K562 (cell line): ENCODE results near the gene UBFD1. TPM values are rescaled to one million over a fixed set of nuclear protein-coding genes. Genes with fewer than 3 reads are reported as not detected.

Source experiments
- BCL6 ChIP-seq: fragments of 250-450 bp; sonication (Bioruptor Pico); IDR thresholded peaks from 2 replicates; pipeline ENCODE4 v1.4.0; 2020
- E2F3 ChIP-seq: fragments of 250-450 bp; sonication (Bioruptor Pico); IDR thresholded peaks from 2 replicates; pipeline ENCODE4 v1.4.0; 2020; ENCODE audit warnings: mild to moderate bottlenecking
- ETV1 ChIP-seq: fragments of 450-650 bp; conservative IDR thresholded peaks from 2 replicates; pipeline ENCODE4 v1.6.1; 2016; ENCODE audit warnings: missing genetic modification characterization, control low read depth, low read depth, missing compliant biosample characterization
- ILK ChIP-seq: fragments of 450-650 bp; IDR thresholded peaks from 2 replicates; pipeline ENCODE4 v1.6.1; 2016; ENCODE audit warnings: missing genetic modification characterization, low read depth, mild to moderate bottlenecking, missing compliant biosample characterization, moderate library complexity, borderline replicate concordance
- KAT8 ChIP-seq: fragments of 450-650 bp; IDR thresholded peaks from 2 replicates; pipeline ENCODE4 v1.6.1; 2016; ENCODE audit warnings: low read depth, mild to moderate bottlenecking
- MAFF ChIP-seq: IDR thresholded peaks from 2 replicates; pipeline ENCODE4 v1.6.1; 2012; ENCODE audit warnings: low read length, improper control_type of control experiment
- NFE2L1 ChIP-seq: fragments of 450-650 bp; IDR thresholded peaks from 2 replicates; pipeline ENCODE4 v1.6.1; 2016; ENCODE audit warnings: missing genetic modification characterization, low read depth, mild to moderate bottlenecking, missing compliant biosample characterization, moderate library complexity, borderline replicate concordance
- RFX5 ChIP-seq: IDR thresholded peaks from 2 replicates; pipeline ENCODE4 v1.6.1; 2011; ENCODE audit warnings: low read depth, mild to moderate bottlenecking, improper control_type of control experiment, low read length
- SREBF2 ChIP-seq: sonication (generic); formaldehyde crosslinking; IDR thresholded peaks from 2 replicates; pipeline ENCODE4 v1.4.0; 2020; ENCODE audit warnings: mild to moderate bottlenecking, missing genetic modification reagents
- TEAD1 ChIP-seq, 2 experiments: fragments of 450-650 bp in 1 of 2; sonication (generic) in 1 of 2; formaldehyde crosslinking; IDR thresholded peaks; 2 replicates each; pipeline versions ENCODE4 v1.4.0 to v1.8.0; 2020 to 2022; ENCODE audit warnings: mild to moderate bottlenecking in 2 of 2, missing genetic modification reagents in 1 of 2
- TEAD2 ChIP-seq: fragments of 450-650 bp; IDR thresholded peaks from 2 replicates; pipeline ENCODE4 v1.6.1; 2016; ENCODE audit warnings: missing genetic modification characterization, control low read depth, missing compliant biosample characterization
- U2AF2 ChIP-seq: fragments of 200-400 bp; formaldehyde crosslinking; optimal IDR thresholded peaks from 2 replicates; pipeline ENCODE3; 2017; ENCODE audit warnings: low read depth, mild to moderate bottlenecking, low read length
- ZNF444 ChIP-seq: fragments of 250-450 bp; sonication (Bioruptor Pico); IDR thresholded peaks from 2 replicates; pipeline ENCODE4 v1.4.0; 2020; ENCODE audit warnings: mild to moderate bottlenecking, moderate library complexity
- polyA plus RNA-seq, 8 experiments: library from polyadenylated mRNA; depleted of rRNA in 4 of 8; stranded (reverse) in 5 of 8; unstranded in 3 of 8; fragments of >200 nt; fragmentation: Nextera tagmentation in 2 of 8; fragmentation: Illumina TruSeq in 1 of 8; extraction: Ambion mirVana in 2 of 8; extraction: Trizol in 1 of 8; gene quantifications; 2 replicates each; pipeline versions ENCODE4 v1.2.1 to v1.2.3, GENCODE V29; 2011 to 2014; ENCODE audit warnings: inconsistent platforms in 1 of 8, missing spikeins in 1 of 8
- total RNA-seq, 7 experiments: library from RNA; depleted of rRNA in 6 of 7; stranded (reverse); fragments of >200 nt in 6 of 7; fragmentation: Illumina TruSeq in 2 of 7; extraction: Trizol in 2 of 7; gene quantifications; 2 replicates each; pipeline versions ENCODE4 v1.2.1 to v1.2.3, GENCODE V29; 2011 to 2021; ENCODE audit warnings: low replicate concordance in 1 of 7
- TF ChIP-seq, protein P1 (sequence below): fragments of 450-650 bp; IDR thresholded peaks from 2 replicates; pipeline ENCODE4 v1.6.1; 2017; ENCODE audit warnings: antibody characterized with exemption, mild to moderate bottlenecking
- TF ChIP-seq, protein P2 (sequence below): sonication (generic); formaldehyde crosslinking; IDR thresholded peaks from 2 replicates; pipeline ENCODE4 v1.4.0; 2020; ENCODE audit warnings: mild to moderate bottlenecking, missing genetic modification reagents
- TF ChIP-seq, protein P3 (sequence below): fragments of 250-450 bp; sonication (Bioruptor Pico); IDR thresholded peaks from 2 replicates; pipeline ENCODE4 v1.5.0; 2022; ENCODE audit warnings: mild to moderate bottlenecking
- TF ChIP-seq, protein P4 (sequence below): fragments of 250-450 bp; sonication (Bioruptor Pico); IDR thresholded peaks from 2 replicates; pipeline ENCODE4 v1.5.0; 2020; ENCODE audit warnings: mild to moderate bottlenecking

Gene UBFD1
- total and polyA plus RNA-seq, 9 of the 15 experiments (the other 6 are each of a cell fraction or from before 2014, with no cell fraction given) = 10.7 to 66.2 (median 34.0) TPM

GRCh38 chr16:23510164-23510914, 47.2 kb upstream of the UBFD1 start, which contains the start of gene GGA2 (continued):
- TF ChIP-seq, protein P1, sequence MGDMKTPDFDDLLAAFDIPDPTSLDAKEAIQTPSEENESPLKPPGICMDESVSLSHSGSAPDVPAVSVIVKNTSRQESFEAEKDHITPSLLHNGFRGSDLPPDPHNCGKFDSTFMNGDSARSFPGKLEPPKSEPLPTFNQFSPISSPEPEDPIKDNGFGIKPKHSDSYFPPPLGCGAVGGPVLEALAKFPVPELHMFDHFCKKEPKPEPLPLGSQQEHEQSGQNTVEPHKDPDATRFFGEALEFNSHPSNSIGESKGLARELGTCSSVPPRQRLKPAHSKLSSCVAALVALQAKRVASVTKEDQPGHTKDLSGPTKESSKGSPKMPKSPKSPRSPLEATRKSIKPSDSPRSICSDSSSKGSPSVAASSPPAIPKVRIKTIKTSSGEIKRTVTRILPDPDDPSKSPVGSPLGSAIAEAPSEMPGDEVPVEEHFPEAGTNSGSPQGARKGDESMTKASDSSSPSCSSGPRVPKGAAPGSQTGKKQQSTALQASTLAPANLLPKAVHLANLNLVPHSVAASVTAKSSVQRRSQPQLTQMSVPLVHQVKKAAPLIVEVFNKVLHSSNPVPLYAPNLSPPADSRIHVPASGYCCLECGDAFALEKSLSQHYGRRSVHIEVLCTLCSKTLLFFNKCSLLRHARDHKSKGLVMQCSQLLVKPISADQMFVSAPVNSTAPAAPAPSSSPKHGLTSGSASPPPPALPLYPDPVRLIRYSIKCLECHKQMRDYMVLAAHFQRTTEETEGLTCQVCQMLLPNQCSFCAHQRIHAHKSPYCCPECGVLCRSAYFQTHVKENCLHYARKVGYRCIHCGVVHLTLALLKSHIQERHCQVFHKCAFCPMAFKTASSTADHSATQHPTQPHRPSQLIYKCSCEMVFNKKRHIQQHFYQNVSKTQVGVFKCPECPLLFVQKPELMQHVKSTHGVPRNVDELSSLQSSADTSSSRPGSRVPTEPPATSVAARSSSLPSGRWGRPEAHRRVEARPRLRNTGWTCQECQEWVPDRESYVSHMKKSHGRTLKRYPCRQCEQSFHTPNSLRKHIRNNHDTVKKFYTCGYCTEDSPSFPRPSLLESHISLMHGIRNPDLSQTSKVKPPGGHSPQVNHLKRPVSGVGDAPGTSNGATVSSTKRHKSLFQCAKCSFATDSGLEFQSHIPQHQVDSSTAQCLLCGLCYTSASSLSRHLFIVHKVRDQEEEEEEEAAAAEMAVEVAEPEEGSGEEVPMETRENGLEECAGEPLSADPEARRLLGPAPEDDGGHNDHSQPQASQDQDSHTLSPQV = peak; percentile 90
- TF ChIP-seq SREBF2 (CRISPR knock-in tag) (no peak), E2F3 (CRISPR knock-in tag) (peak; percentile 95), KAT8 (no peak), TEAD1 (CRISPR knock-in tag; IDR thresholded peaks at IDR 0.05) (0 out of 4 replicates have a peak, but pooled peaks have one; percentile 11 to 71), BCL6 (CRISPR knock-in tag) (no peak), RFX5 (no peak), NFE2L1 (tag) (no peak), ZNF444 (no peak), U2AF2 (no peak), MAFF (no peak), ILK (tag) (no peak), TEAD2 (tag) (no peak), ETV1 (tag) (no peak)
- TF ChIP-seq, protein P2, sequence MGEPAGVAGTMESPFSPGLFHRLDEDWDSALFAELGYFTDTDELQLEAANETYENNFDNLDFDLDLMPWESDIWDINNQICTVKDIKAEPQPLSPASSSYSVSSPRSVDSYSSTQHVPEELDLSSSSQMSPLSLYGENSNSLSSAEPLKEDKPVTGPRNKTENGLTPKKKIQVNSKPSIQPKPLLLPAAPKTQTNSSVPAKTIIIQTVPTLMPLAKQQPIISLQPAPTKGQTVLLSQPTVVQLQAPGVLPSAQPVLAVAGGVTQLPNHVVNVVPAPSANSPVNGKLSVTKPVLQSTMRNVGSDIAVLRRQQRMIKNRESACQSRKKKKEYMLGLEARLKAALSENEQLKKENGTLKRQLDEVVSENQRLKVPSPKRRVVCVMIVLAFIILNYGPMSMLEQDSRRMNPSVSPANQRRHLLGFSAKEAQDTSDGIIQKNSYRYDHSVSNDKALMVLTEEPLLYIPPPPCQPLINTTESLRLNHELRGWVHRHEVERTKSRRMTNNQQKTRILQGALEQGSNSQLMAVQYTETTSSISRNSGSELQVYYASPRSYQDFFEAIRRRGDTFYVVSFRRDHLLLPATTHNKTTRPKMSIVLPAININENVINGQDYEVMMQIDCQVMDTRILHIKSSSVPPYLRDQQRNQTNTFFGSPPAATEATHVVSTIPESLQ (CRISPR knock-in tag) = no peak
- TF ChIP-seq, protein P3, sequence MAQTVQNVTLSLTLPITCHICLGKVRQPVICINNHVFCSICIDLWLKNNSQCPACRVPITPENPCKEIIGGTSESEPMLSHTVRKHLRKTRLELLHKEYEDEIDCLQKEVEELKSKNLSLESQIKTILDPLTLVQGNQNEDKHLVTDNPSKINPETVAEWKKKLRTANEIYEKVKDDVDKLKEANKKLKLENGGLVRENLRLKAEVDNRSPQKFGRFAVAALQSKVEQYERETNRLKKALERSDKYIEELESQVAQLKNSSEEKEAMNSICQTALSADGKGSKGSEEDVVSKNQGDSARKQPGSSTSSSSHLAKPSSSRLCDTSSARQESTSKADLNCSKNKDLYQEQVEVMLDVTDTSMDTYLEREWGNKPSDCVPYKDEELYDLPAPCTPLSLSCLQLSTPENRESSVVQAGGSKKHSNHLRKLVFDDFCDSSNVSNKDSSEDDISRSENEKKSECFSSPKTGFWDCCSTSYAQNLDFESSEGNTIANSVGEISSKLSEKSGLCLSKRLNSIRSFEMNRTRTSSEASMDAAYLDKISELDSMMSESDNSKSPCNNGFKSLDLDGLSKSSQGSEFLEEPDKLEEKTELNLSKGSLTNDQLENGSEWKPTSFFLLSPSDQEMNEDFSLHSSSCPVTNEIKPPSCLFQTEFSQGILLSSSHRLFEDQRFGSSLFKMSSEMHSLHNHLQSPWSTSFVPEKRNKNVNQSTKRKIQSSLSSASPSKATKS (CRISPR knock-in tag) = no peak
- TF ChIP-seq, protein P4, sequence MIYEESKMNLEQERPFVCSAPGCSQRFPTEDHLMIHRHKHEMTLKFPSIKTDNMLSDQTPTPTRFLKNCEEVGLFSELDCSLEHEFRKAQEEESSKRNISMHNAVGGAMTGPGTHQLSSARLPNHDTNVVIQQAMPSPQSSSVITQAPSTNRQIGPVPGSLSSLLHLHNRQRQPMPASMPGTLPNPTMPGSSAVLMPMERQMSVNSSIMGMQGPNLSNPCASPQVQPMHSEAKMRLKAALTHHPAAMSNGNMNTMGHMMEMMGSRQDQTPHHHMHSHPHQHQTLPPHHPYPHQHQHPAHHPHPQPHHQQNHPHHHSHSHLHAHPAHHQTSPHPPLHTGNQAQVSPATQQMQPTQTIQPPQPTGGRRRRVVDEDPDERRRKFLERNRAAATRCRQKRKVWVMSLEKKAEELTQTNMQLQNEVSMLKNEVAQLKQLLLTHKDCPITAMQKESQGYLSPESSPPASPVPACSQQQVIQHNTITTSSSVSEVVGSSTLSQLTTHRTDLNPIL (CRISPR knock-in tag) = no peak
